Fibroblast of the conjunctiva (primary cell): ENCODE measurements around the gene NOSTRIN.
"Not testable (repeated sequence)": the region's sequence is repeated elsewhere in the genome, so short reads cannot be mapped to it uniquely, and the experiment has no call there.

Experiments
- DNase-seq: peaks from one replicate; pipeline ENCODE4 v3.0.0-alpha.2; 2010; ENCODE audit warnings: low read depth

Gene NOSTRIN

DNA sequence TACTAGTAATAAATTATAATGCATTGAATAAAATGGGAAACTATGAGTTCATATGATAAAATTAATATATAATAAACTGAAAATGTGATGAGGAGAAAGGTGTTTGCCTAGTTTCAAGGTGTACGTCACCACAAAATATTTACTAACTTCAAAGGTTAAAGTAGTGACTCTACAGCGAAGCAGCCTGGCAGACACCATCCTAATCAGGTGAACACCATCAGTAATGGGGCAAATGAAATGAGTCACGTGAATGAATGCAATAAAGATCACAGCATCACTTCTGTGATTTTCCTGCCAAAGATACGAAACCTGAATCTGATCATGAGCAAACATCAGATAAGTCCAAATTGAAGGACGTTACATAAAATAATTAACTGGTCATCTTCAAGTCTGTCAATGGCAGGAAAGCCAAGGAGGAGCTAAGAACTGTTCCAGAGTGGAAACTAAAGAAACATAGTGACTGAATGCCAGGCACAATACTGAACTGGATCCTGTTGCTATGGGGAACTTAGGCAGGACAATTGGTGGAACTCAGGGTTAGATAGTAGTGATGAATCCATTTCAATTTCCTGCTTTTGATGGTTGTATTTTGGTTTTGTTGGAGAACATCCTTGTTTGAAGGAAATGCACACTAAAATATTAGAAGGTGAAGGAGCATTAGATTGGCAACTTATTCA is 12.1 kb upstream of the NOSTRIN start:
- DNase-seq, result no peak

DNA sequence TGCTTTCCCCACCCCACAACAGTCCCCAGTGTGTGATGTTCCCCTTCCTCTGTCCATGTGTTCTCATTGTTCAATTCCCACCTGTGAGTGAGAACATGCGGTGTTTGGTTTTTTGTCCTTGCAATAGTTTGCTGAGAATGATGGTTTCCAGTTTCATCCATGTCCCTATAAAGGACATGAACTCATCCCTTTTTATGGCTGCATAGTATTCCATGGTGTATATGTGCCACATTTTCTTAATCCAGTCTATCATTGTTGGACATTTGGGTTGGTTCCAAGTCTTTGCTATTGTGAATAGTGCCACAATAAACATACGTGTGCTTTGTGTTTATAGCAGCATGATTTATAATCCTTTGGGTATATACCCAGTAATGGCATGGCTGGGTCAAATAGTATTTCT is 11.3 kb upstream of the NOSTRIN start:
- DNase-seq, result not testable (repeated sequence)

- DNase-seq, result no peak
Measured at GRCh38 chr2:168793596-168793995, 8.8 kb upstream of the NOSTRIN start.

DNA sequence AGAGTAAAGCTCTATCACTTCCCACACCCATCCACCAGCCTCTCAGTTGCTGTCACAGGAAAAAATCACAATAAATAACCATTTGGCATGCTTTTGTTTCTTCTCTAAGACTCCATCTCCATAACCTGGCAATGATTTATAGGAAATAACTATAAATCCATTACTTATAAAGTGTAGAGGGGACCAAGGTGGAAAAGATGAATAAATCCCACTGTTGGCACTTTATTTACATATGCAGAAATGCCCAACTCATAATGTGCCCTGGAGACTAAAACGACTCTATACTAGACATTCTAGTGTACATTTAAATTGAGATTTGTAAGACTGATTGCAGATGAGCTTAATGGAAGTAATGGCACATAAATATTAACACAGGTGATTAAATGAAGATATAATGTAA is 7.5 kb upstream of the NOSTRIN start:
- DNase-seq, result no peak

DNA sequence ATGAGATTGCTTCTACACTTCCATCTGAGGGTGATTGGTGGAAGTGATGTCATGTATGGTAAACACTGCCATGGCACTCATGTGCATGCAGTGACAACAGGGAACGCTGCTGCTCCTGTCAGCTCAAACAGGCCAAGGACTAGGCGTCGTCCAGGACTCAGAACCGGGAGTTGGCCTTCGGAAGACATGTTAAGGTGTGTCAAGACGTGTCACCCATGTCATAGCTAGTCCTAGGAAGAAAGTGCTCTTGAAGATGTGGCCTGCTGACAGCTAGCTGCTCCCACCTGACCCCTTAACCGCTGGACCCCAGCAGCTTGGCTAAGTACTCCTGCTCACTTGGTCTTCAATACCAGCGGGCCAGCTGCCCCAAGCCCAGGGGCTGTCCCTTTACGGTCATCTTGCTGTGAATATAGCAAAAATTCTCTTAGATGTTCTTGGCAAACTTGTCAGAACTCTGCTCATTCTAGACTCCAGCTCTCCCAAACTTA is 6.3 kb upstream of the NOSTRIN start:
- DNase-seq, result no peak

DNA sequence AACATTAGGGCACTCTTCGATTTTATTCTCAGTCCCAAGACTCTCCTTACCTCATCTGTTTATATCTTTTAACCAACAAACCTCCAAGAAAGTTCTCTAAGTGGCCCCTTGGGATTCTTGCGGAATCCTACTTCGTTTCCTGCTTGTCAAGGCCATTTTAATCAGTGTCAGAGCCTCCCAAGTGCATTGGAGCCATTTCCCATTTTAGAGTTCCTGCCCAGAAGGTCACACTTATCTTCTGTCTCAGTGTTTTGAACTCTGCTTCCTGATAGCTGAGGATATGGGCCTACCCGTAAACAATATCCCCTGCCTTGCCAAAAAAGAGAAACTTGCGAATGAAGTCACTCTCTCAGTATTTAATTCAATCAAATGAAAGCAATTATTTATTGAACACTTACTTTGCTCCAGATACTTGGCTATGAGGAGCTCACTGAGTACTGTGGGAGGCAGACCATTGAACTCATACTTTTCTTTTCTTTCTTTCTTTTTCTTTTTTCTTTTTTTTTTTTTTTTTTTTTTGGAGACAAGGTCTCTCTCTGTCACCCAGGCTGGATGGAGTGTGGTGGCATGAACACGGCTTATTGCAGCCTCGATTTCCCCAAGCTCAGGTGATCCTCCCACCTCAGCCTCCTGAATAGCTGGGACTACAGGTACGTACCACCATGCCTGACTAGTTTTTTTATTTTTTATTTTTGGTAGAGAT is 5.7 kb upstream of the NOSTRIN start:
- DNase-seq, result no peak

- DNase-seq, result no peak
Measured at GRCh38 chr2:168797286-168797655, 5.2 kb upstream of the NOSTRIN start.

GRCh38 chr2:168798076-168798887 is 4.2 kb upstream of the NOSTRIN start:
- no peak for DNase-seq

DNA sequence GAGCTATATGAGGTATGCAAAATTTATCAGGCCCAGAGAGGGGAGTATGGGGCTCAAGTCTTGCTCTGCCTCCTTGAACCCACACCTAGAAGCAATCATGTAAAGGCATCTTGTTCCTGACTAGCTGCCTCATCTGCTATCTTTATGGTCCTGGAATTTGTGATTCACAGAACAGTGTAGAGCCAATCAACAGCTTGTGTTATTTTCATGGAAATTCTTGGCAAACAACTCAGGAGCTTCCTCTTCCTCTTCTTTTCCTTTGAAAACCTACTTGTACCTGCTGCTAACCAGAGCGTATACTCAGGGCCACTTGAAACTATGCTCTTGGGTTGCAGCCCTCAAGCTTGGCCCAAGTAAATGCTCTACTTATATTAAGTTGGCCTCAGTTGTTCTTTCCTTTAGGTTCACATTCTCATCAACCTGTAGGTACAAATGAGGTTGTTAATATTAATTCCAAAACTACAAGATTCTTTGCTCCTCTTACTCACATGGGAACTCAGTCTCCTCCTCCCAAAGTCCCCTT is 3.5 kb upstream of the NOSTRIN start:
- no peak for DNase-seq

DNA sequence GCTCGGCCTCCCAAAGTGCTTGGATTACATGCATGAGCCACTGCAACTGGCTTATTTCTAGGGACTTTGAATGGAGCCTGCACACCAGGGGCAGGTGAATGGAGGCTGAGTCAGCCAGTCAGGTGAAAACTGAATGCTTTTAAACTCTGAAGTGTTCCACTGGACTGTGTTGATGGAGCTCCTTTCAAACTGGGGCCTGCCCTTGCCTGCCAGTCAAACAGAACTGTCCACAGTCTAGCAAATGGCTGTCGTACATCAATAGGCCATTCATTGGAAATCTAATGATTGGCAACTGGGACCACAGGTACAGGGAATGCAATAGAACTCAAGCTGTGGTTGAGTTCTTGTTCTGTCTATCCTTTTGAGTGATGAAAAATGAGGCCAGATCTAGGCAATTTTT is 966 bp upstream of the NOSTRIN start:
- DNase-seq, result no peak

DNA sequence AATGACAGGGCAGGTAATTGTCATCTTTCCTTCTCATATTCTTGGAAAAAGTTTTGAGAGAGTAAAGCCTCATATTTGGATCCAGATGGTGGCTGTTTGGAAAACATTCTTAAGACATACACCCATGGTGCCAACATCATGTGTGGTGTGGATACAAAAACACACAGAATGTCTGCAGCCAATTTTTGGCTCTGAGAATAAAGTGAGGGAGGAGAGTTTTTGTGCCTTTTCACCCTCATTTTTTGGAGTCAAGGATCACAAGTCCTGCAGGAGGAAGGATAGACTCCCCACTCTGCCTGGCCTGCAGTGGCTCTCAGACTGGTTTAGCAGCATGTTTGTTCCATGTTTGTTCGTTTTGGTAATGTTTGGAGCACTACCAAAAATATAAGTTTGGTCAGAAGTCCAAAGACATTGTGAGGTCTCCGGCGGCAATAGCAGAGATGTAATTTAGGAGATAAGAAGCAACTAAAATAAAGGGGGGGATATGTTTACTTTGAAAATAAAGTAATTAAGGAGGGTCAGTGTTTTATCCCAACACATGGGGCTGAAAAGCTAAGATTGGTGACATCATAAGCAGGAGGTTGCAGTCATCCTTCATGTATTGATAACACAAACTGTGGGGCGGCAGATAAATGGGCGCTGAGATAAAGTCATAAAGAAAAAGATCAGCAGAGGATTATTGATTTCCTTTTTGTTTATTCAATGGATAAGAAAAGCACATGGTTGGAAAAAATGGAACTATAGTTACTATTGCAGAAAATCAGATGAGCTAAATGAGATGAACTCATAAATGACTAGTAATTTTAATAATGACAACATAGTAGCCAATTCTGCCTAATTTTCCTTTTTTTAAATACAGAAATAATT is 655 bp downstream of the NOSTRIN start:
- DNase-seq, result no peak

GRCh38 chr2:168804214-168804613 is 1.8 kb downstream of the NOSTRIN start:
- no peak for DNase-seq

DNA sequence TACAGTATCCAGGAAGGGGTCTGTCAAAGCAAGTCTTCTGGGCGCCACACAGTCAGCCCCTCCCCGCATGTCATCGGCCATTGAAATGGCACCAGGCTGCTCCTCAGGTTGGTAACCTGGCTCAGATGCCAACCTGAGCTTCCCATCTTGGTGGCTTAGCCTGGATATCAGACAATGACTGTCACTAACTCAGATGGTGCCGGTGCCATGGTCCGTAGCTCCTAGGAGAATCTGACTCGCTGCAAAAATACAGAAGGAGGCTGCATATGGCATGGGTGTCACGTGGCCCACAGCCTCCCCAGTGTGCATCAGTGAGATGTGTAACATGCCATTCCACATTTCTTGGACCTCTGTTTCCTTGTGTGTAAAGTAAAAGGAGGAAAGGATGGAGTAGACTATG is 3.2 kb downstream of the NOSTRIN start:
- DNase-seq, result no peak

GRCh38 chr2:168809537-168809936 is 7.1 kb downstream of the NOSTRIN start:
- DNase-seq, result no peak

DNA sequence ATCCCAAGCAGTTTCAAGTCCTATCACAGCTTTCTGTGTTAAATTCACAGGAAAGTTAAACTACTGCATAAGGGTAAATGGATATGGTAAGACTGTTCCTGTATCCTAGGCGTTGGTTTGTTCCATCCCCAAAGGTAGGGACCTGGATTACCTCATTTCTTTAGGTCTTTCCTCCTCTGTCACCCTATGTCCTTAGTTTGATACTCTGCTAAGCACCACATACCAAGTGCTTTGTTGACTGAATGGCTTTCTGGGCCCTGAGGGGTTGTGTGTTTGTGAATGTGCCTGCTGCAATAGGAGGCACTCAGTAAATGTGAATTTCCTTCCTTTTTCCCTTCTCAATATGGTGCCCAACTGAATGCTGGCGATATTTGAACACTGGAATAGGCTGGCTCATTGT is 7.8 kb downstream of the NOSTRIN start:
- DNase-seq, result no peak

DNA sequence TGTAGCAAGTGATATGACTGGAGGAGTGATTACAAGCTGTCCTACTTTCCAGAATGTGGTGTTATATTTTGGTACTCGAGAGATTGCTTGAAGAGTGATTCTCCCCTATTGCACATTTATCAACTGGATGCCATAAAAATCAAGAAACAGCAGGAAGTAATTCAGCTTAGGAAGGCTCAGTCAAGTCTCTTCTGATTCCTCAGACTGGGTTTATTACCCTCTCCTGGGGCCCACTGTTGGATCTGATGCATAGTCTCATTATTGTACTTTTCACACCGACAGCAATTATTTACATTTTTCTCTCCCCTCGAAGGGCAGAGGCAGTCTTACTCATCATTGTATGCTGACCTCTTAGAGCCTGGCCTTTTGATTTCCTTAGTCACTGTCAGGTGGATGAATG is 9.3 kb downstream of the NOSTRIN start:
- DNase-seq, result no peak

DNA sequence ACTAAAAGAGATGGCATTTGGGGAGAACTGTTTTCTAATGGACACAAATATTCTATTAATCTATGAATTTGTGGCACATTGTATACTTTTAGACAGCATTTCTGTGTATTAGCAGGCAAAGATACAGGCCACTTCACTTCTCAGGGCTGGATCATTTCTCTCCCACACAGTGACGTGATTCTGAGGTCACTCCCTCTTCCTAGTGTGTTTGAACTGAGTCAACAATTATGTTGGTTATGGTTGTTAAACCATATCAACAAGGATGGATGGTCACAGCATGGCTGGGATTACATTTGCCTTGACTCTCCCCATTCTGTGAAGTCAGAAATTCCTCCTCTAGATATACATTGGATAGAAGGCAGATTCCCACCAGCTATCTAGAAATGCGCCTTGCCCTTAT is 11.6 kb downstream of the NOSTRIN start:
- no peak for DNase-seq

DNA sequence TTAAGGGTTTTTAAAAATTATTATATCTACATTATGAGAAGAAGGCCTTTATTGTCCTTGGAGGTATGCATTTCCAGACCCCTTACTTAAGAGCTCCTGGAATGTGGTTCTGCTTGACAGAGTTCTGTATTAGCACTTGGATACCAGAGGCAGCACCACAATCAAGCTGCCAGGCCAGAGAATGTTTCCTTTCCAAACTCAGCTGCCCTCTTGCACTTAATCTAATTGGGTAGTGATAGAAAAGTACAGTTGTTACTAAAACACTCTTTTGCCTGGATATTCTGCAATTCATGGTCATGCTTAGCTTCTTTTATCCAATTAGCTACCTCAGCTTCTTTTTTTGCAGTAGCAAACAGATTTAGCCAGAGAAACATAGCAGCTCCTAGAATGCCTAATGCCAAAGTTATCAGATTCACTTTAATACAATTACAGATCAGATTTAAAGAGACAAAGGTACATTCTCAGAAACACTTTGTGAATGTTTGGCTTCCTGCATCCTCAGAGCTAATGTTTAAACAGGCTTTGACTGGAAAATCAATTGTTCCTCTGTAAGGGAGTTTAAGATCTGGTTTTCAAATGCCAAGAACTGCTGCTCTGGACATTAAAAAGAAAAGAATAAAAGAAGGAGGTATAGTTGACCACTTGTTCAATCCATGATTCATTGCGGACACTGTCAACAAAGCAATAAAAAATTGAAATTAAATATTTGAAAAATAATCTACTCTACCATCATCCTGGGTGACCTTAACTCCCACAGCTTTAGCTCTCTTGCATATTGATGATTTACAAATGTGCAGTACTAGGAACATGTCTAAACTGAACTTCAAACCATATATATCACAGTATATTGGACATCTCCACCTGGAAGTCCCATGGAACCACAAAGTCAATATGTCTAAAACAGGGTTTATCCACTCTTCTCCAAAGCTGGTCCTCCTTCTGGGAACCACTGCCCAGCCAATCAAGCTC is 12.8 kb downstream of the NOSTRIN start:
- no peak for DNase-seq

DNA sequence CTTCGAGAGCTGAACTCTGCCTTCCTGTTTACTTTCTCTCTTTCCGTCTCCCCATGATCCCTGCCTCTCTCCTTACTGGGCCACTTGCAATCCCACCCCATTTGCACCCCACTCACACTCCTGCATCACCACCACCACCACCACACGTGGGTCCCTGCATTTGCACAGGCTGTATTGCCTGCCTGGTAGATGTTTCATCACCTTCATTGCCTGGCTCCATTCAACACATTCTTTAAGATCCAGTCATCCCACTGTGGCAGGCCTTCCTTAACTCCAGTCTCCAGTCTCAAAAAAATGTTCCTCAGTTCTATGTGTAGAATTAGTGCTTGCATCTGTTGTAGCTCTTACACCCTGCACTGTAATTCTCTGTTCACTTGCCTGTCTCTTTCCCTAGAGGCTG is 13.9 kb downstream of the NOSTRIN start:
- DNase-seq, result peak; percentile 43

DNA sequence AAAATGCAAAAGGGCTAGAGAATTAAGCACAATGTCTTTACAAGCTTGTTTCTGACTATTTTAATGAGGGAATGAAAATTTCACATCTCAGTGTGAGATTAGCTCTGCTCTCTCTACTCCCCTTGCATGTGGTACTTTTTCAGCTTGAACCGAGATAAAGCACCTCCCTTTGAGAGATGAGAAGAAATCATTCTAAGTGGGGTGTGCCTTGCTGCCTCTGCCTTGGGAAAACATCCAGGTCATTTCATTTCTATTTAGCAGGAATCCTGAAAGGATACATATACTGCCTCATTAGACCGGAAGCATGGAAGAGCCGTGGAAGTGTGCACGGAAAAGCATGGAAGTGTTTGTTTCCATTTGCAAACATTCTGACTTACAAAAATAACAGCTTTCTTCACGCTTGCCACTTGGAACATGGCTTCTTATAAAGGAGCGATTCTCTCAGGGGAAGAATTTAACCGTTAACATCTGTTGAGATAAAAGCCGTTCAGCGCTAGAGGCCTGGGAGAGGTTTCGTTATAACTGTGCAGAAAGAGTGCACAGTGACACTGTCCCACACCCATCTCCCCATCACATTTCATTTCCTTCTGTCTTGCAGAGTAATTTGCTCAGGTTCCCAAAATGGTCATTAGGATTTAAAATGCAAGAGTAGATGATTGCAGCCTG is 16.7 kb downstream of the NOSTRIN start:
- no peak for DNase-seq
